Rectal smooth muscle tissue (tissue), 1 donor: ENCODE data around the gene SYT2.

Experiments
- H3K27ac ChIP-seq: one replicate; pipeline ENCODE4 v1.7.0; 2013; ENCODE audit warnings: low read depth, low read length, inconsistent platforms
- H3K27me3 ChIP-seq: one replicate; pipeline ENCODE4 v1.7.0; 2013; ENCODE audit warnings: low read length; ENCODE audit not compliant: control insufficient read depth, insufficient read depth
- H3K36me3 ChIP-seq: one replicate; pipeline ENCODE4 v1.7.0; 2013; ENCODE audit warnings: low read length; ENCODE audit not compliant: control insufficient read depth, insufficient read depth
- H3K4me1 ChIP-seq: one replicate; pipeline ENCODE4 v1.7.0; 2013; ENCODE audit warnings: low read length; ENCODE audit not compliant: control insufficient read depth, insufficient read depth
- H3K4me3 ChIP-seq: one replicate; pipeline ENCODE4 v1.7.0; 2013; ENCODE audit warnings: low read length
- H3K9ac ChIP-seq: one replicate; pipeline ENCODE4 v1.7.0; 2013; ENCODE audit warnings: low read length

Gene SYT2

GRCh38 chr1:202600432-202601041, 109.7 kb downstream of the SYT2 start:
- Histone ChIP-seq H3K27me3 (no peaks in the 10 kb centered on the region), H3K4me1 (peaks cover 6% of the 10 kb centered on the region), H3K9ac (no peak overlapping the region), H3K36me3 (peaks cover 8% of the 10 kb centered on the region), H3K4me3 (no peak overlapping the region), H3K27ac (no peak overlapping the region)

GRCh38 chr1:202599669-202600431, 110.4 kb downstream of the SYT2 start:
- Histone ChIP-seq H3K27me3 (no peaks in the 10 kb centered on the region), H3K36me3 (peaks cover 8% of the 10 kb centered on the region), H3K4me1 (peaks cover 6% of the 10 kb centered on the region), H3K9ac (no peak overlapping the region), H3K27ac (peak overlapping the region; percentile 65), H3K4me3 (no peak overlapping the region)

- Histone ChIP-seq H3K4me1 (peaks cover 6% of the 10 kb centered on the region), H3K36me3 (no peaks in the 10 kb centered on the region), H3K27me3 (no peaks in the 10 kb centered on the region), H3K27ac (no peak overlapping the region), H3K9ac (no peak overlapping the region), H3K4me3 (no peak overlapping the region)
Observed at GRCh38 chr1:202597090-202597761, 113.0 kb downstream of the SYT2 start.

- Histone ChIP-seq H3K4me3 (no peak overlapping the region), H3K4me1 (peaks cover 6% of the 10 kb centered on the region), H3K27me3 (no peaks in the 10 kb centered on the region), H3K9ac (no peak overlapping the region), H3K36me3 (peaks cover 4% of the 10 kb centered on the region), H3K27ac (no peak overlapping the region)
Observed at GRCh38 chr1:202596638-202597037, 113.6 kb downstream of the SYT2 start.

- Histone ChIP-seq H3K27me3 (no peaks in the 10 kb centered on the region), H3K4me1 (peaks cover 12% of the 10 kb centered on the region), H3K9ac (no peak overlapping the region), H3K27ac (no peak overlapping the region), H3K4me3 (no peak overlapping the region), H3K36me3 (peaks cover 4% of the 10 kb centered on the region)
Observed at GRCh38 chr1:202593845-202594244, 116.4 kb downstream of the SYT2 start.

GRCh38 chr1:202592146-202592545, 118.1 kb downstream of the SYT2 start:
- Histone ChIP-seq H3K36me3 (peaks cover 4% of the 10 kb centered on the region), H3K27me3 (no peaks in the 10 kb centered on the region), H3K4me1 (peaks cover 27% of the 10 kb centered on the region), H3K27ac (no peak overlapping the region), H3K4me3 (no peak overlapping the region), H3K9ac (no peak overlapping the region)

GRCh38 chr1:202591515-202591914, 118.7 kb downstream of the SYT2 start:
- H3K4me1 ChIP-seq = peaks cover 33% of the 10 kb centered on the region
- H3K27me3 ChIP-seq = no peaks in the 10 kb centered on the region
- H3K36me3 ChIP-seq = peaks cover 4% of the 10 kb centered on the region
- no peak overlapping the region for H3K4me3 ChIP-seq
- no peak overlapping the region for H3K9ac ChIP-seq
- no peak overlapping the region for H3K27ac ChIP-seq

- Histone ChIP-seq H3K36me3 (peaks cover 4% of the 10 kb centered on the region), H3K4me1 (peaks cover 38% of the 10 kb centered on the region), H3K27ac (peak overlapping the region; percentile 82), H3K27me3 (no peaks in the 10 kb centered on the region), H3K4me3 (no peak overlapping the region), H3K9ac (no peak overlapping the region)
Observed at GRCh38 chr1:202590975-202591411, 119.3 kb downstream of the SYT2 start.

GRCh38 chr1:202590126-202590525, 120.1 kb downstream of the SYT2 start:
- no peaks in the 10 kb centered on the region for H3K27me3 ChIP-seq
- peaks cover 44% of the 10 kb centered on the region for H3K4me1 ChIP-seq
- peak overlapping the region; percentile 82 for H3K27ac ChIP-seq
- peaks cover 4% of the 10 kb centered on the region for H3K36me3 ChIP-seq
- no peak overlapping the region for H3K9ac ChIP-seq
- no peak overlapping the region for H3K4me3 ChIP-seq

- Histone ChIP-seq H3K4me1 (peaks cover 48% of the 10 kb centered on the region), H3K27ac (peak overlapping the region; percentile 82), H3K36me3 (peaks cover 6% of the 10 kb centered on the region), H3K27me3 (no peaks in the 10 kb centered on the region), H3K4me3 (no peak overlapping the region), H3K9ac (no peak overlapping the region)
Observed at GRCh38 chr1:202589190-202589930, 120.9 kb downstream of the SYT2 start.

GRCh38 chr1:202588503-202589189, 121.6 kb downstream of the SYT2 start:
- Histone ChIP-seq H3K4me1 (peaks cover 48% of the 10 kb centered on the region), H3K9ac (no peak overlapping the region), H3K36me3 (peaks cover 8% of the 10 kb centered on the region), H3K27ac (peak overlapping the region; percentile 82), H3K4me3 (no peak overlapping the region), H3K27me3 (no peaks in the 10 kb centered on the region)
